Liver (tissue), 9 donors: Measurements from ENCODE around the gene PDXK. TPM values are rescaled to one million over a fixed set of nuclear protein-coding genes. Genes with fewer than 3 reads are reported as not detected.

Experiments used
- DNase-seq: peaks from one replicate; pipeline ENCODE4 v3.0.0-alpha.2; 2017; ENCODE audit warnings: low spot score
- H3K27ac ChIP-seq, 2 donors: one replicate each; pipeline ENCODE4 v1.7.0; 2013; ENCODE audit warnings: inconsistent platforms in 2 of 2, low read length in 2 of 2, control low read depth in 1 of 2, low read depth in 1 of 2, mild to moderate bottlenecking in 1 of 2
- H3K27me3 ChIP-seq, 4 donors: one replicate each; pipeline versions ENCODE4 v1.6.1 to v1.7.0; 2013; ENCODE audit warnings: low read length in 3 of 4, inconsistent platforms in 1 of 4, mild to moderate bottlenecking in 1 of 4, moderate library complexity in 1 of 4; ENCODE audit not compliant: control insufficient read depth in 4 of 4, insufficient read depth in 4 of 4
- H3K36me3 ChIP-seq, 4 donors: one replicate each; pipeline versions ENCODE4 v1.6.1 to v1.7.0; 2013; ENCODE audit warnings: low read length in 3 of 4, mild to moderate bottlenecking in 3 of 4, low read depth in 1 of 4, moderate library complexity in 1 of 4; ENCODE audit not compliant: control insufficient read depth in 4 of 4, insufficient read depth in 3 of 4
- H3K4me1 ChIP-seq, 4 donors: one replicate each; pipeline versions ENCODE4 v1.6.1 to v1.7.0; 2013; ENCODE audit warnings: low read length in 3 of 4, mild to moderate bottlenecking in 3 of 4, moderate library complexity in 1 of 4; ENCODE audit not compliant: control insufficient read depth in 4 of 4, insufficient read depth in 4 of 4
- H3K4me3 ChIP-seq, 3 donors: one replicate each; pipeline versions ENCODE4 v1.6.1 to v1.7.0; 2013; ENCODE audit warnings: low read length in 3 of 3, control low read depth in 1 of 3, low read depth in 1 of 3, mild to moderate bottlenecking in 1 of 3
- H3K9ac ChIP-seq, 2 donors: one replicate each; pipeline ENCODE4 v1.7.0; 2013; ENCODE audit warnings: low read length in 2 of 2, mild to moderate bottlenecking in 2 of 2, moderate library complexity in 2 of 2, control low read depth in 1 of 2, low read depth in 1 of 2
- H3K9me3 ChIP-seq, 4 donors: one replicate each; pipeline versions ENCODE4 v1.6.1 to v1.7.0; 2013; ENCODE audit warnings: low read length in 3 of 4; ENCODE audit not compliant: control insufficient read depth in 4 of 4
- CTCF ChIP-seq: fragments of 150-350 bp; IDR thresholded peaks from 2 replicates; pipeline ENCODE4 v1.5.1; 2017; ENCODE audit warnings: improper control_type of control experiment, low read depth, low read length; ENCODE audit not compliant: missing input control
- EGR1 ChIP-seq, 2 donors: IDR thresholded peaks; 2 replicates each; pipeline ENCODE4 v1.6.1; 2016 to 2018; ENCODE audit warnings: antibody characterized with exemption in 2 of 2, low read depth in 2 of 2
- FOXA1 ChIP-seq: IDR thresholded peaks from 2 replicates; pipeline ENCODE4 v1.6.1; 2016; ENCODE audit warnings: antibody characterized with exemption
- FOXA2 ChIP-seq: IDR thresholded peaks from 2 replicates; pipeline ENCODE4 v1.6.1; 2016; ENCODE audit warnings: antibody characterized with exemption
- GABPA ChIP-seq, 2 donors: IDR thresholded peaks in 1 of 2; conservative IDR thresholded peaks in 1 of 2; 2 replicates each; pipeline ENCODE4 v1.6.1; 2016; ENCODE audit warnings: antibody characterized with exemption in 2 of 2, mild to moderate bottlenecking in 1 of 2, moderate library complexity in 1 of 2
- HNF4A ChIP-seq, 2 donors: conservative IDR thresholded peaks; 2 replicates each; pipeline ENCODE4 v1.6.1; 2016; ENCODE audit warnings: antibody characterized with exemption in 2 of 2, mild to moderate bottlenecking in 2 of 2
- HNF4G ChIP-seq: IDR thresholded peaks from 2 replicates; pipeline ENCODE4 v1.6.1; 2016; ENCODE audit warnings: antibody characterized with exemption
- JUND ChIP-seq, 2 donors: IDR thresholded peaks; 2 replicates each; pipeline ENCODE4 v1.6.1; 2016; ENCODE audit warnings: antibody characterized with exemption in 2 of 2
- NR2F2 ChIP-seq: IDR thresholded peaks from 2 replicates; pipeline ENCODE4 v1.6.1; 2016; ENCODE audit warnings: antibody characterized with exemption
- RAD21 ChIP-seq, 2 donors: IDR thresholded peaks; 2 replicates each; pipeline ENCODE4 v1.6.1; 2016; ENCODE audit warnings: antibody characterized with exemption in 2 of 2, mild to moderate bottlenecking in 2 of 2
- REST ChIP-seq: IDR thresholded peaks from 2 replicates; pipeline ENCODE4 v1.6.1; 2016; ENCODE audit warnings: antibody characterized with exemption, mild to moderate bottlenecking
- RXRA ChIP-seq, 2 donors: IDR thresholded peaks; 2 replicates each; pipeline ENCODE4 v1.6.1; 2017 to 2018; ENCODE audit warnings: antibody characterized with exemption in 2 of 2, mild to moderate bottlenecking in 1 of 2
- SP1 ChIP-seq: IDR thresholded peaks from 2 replicates; pipeline ENCODE4 v1.6.1; 2018; ENCODE audit warnings: antibody characterized with exemption, mild to moderate bottlenecking
- TAF1 ChIP-seq: conservative IDR thresholded peaks from 2 replicates; pipeline ENCODE4 v1.6.1; 2016; ENCODE audit warnings: antibody characterized with exemption, mild to moderate bottlenecking
- YY1 ChIP-seq: IDR thresholded peaks from 2 replicates; pipeline ENCODE4 v1.6.1; 2016; ENCODE audit warnings: antibody characterized with exemption, mild to moderate bottlenecking
- ZBTB33 ChIP-seq: IDR thresholded peaks from 2 replicates; pipeline ENCODE4 v1.6.1; 2016; ENCODE audit warnings: antibody characterized with exemption
- WGBS: extraction: QIAGEN DNeasy Blood & Tissue Kit; methylation state at CpG from one replicate; pipeline ENCODE4 v1.1.7; 2013; 5-methylcytosine and 5-hydroxymethylcytosine counted together
- polyA plus RNA-seq, 2 donors: library from polyadenylated mRNA; stranded (reverse) in 1 of 2; unstranded in 1 of 2; fragments of 200-250 nt in 1 of 2; fragments of >200 nt in 1 of 2; fragmentation: Nextera tagmentation in 1 of 2; extraction: Ambion mirVana in 1 of 2; gene quantifications; one replicate each; pipeline versions ENCODE4 v1.2.1 to v1.2.3, GENCODE V29; 2013 to 2015
- total RNA-seq, 2 donors: library from RNA; depleted of rRNA; stranded (reverse); fragments of >200 nt; gene quantifications; one replicate each; pipeline ENCODE4 v1.2.3, GENCODE V29; 2014
- TF ChIP-seq, protein P1 (sequence below): IDR thresholded peaks from 2 replicates; pipeline ENCODE4 v1.6.1; 2016; ENCODE audit warnings: antibody characterized with exemption
- TF ChIP-seq, protein P2 (sequence below): IDR thresholded peaks from 2 replicates; pipeline ENCODE4 v1.6.1; 2016; ENCODE audit warnings: antibody characterized with exemption
- donor health status: healthy.
- donor health status: healthy.
- donor health status: healthy.
- donor health status: healthy.
- donor health status: healthy.

The PDXK gene
- total and polyA plus RNA-seq, 4 donors = 20.5 to 104 (median 34.9) TPM

GRCh38 chr21:43690346-43690745 is 28.6 kb upstream of the PDXK start:
- H3K4me3 ChIP-seq = no peak overlapping the region
- no peaks in the 10 kb centered on the region for H3K27me3 ChIP-seq
- peaks cover 18 to 85% (median 35%) of the 10 kb centered on the region in 4 donors for H3K36me3 ChIP-seq
- WGBS = 97% methylated on average over 7 of the region's 7 CpGs
- DNase-seq = no peak
- no peaks in the 10 kb centered on the region for H3K4me1 ChIP-seq
- no peaks in the 10 kb centered on the region for H3K9me3 ChIP-seq
- H3K27ac ChIP-seq = no peak overlapping the region
- TF ChIP-seq GABPA (IDR thresholded peaks at IDR 0.05 in 1 of 2, conservative IDR thresholded peaks at IDR 0.05 in 1 of 2) (no peak), RAD21 (IDR thresholded peaks at IDR 0.05) (no peak), HNF4G (no peak), RXRA (IDR thresholded peaks at IDR 0.05) (no peak), JUND (IDR thresholded peaks at IDR 0.05) (no peak), HNF4A (conservative IDR thresholded peaks at IDR 0.05) (no peak), FOXA2 (no peak), REST (no peak), YY1 (no peak), NR2F2 (no peak), ZBTB33 (no peak)
- TF ChIP-seq, protein P1, sequence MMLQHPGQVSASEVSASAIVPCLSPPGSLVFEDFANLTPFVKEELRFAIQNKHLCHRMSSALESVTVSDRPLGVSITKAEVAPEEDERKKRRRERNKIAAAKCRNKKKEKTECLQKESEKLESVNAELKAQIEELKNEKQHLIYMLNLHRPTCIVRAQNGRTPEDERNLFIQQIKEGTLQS = no peak
- TF ChIP-seq, protein P2, sequence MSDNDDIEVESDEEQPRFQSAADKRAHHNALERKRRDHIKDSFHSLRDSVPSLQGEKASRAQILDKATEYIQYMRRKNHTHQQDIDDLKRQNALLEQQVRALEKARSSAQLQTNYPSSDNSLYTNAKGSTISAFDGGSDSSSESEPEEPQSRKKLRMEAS = no peak
- H3K9ac ChIP-seq = no peak overlapping the region

GRCh38 chr21:43691086-43691795 is 27.7 kb upstream of the PDXK start:
- Histone ChIP-seq H3K4me3 (no peak overlapping the region), H3K4me1 (no peaks in the 10 kb centered on the region), H3K9me3 (no peaks in the 10 kb centered on the region), H3K27me3 (no peaks in the 10 kb centered on the region), H3K9ac (no peak overlapping the region), H3K27ac (no peak overlapping the region), H3K36me3 (peaks cover 14 to 80% (median 33%) of the 10 kb centered on the region in 4 donors)
- 98% methylated on average over 25 of the region's 25 CpGs for WGBS
- no peak for DNase-seq
- TF ChIP-seq, protein P2 = no peak
- TF ChIP-seq YY1 (no peak), FOXA1 (no peak), HNF4A (conservative IDR thresholded peaks at IDR 0.05) (no peak), HNF4G (no peak), NR2F2 (no peak), EGR1 (IDR thresholded peaks at IDR 0.05; ENCODE audit: low read depth in 2 of 2) (no peak), TAF1 (no peak), REST (no peak), JUND (IDR thresholded peaks at IDR 0.05) (no peak), FOXA2 (no peak), RXRA (IDR thresholded peaks at IDR 0.05) (no peak), CTCF (no peak), SP1 (no peak), RAD21 (IDR thresholded peaks at IDR 0.05) (no peak)
- TF ChIP-seq, protein P1 = no peak
